HG03520 (cell line): ENCODE measurements around the gene VSTM4.
A peak's percentile ranks its signal among the peaks of the same experiment; 100 is the strongest.

ENCODE experiments used
- ATAC-seq: cut with Tn5 transposase; IDR thresholded peaks from one replicate; pipeline ENCODE4 v1.9.1; 2021; ENCODE audit warnings: mild to moderate bottlenecking, moderate library complexity; ENCODE audit not compliant: unreplicated experiment

VSTM4 gene

GRCh38 chr10:49115015-49115795, at the start of gene VSTM4:
Gene VSTM4 (minus strand): TSS chr10:49115522. CDS start chr10:49115485, 37 bp downstream.
- no peak for ATAC-seq

GRCh38 chr10:49164559-49165188, 49.4 kb upstream of the VSTM4 start:
- peak; percentile 71 for ATAC-seq

GRCh38 chr10:49163741-49164140, 48.4 kb upstream of the VSTM4 start:
- no peak for ATAC-seq

- no peak for ATAC-seq
Observed at GRCh38 chr10:49162761-49163310, 47.5 kb upstream of the VSTM4 start.

GRCh38 chr10:49162063-49162462, 46.7 kb upstream of the VSTM4 start:
- ATAC-seq: no peak

- no peak for ATAC-seq
Observed at GRCh38 chr10:49161411-49161997, 46.2 kb upstream of the VSTM4 start.

GRCh38 chr10:49160814-49161213, 45.5 kb upstream of the VSTM4 start:
- no peak for ATAC-seq

GRCh38 chr10:49160110-49160509, 44.8 kb upstream of the VSTM4 start:
- no peak for ATAC-seq

GRCh38 chr10:49158915-49159314, 43.6 kb upstream of the VSTM4 start:
- no peak for ATAC-seq

- ATAC-seq: no peak
Observed at GRCh38 chr10:49158404-49158803, 43.1 kb upstream of the VSTM4 start.

- no peak for ATAC-seq
Observed at GRCh38 chr10:49157229-49157628, 41.9 kb upstream of the VSTM4 start.

GRCh38 chr10:49154641-49155040, 39.3 kb upstream of the VSTM4 start:
- ATAC-seq: no peak

GRCh38 chr10:49153971-49154370, 38.6 kb upstream of the VSTM4 start:
- ATAC-seq: no peak

- ATAC-seq: no peak
Observed at GRCh38 chr10:49153115-49153514, 37.8 kb upstream of the VSTM4 start.

GRCh38 chr10:49152663-49153062, 37.3 kb upstream of the VSTM4 start:
- no peak for ATAC-seq

GRCh38 chr10:49152037-49152436, 36.7 kb upstream of the VSTM4 start:
- no peak for ATAC-seq

- no peak for ATAC-seq
Observed at GRCh38 chr10:49151481-49151880, 36.2 kb upstream of the VSTM4 start.

- no peak for ATAC-seq
Observed at GRCh38 chr10:49151025-49151445, 35.7 kb upstream of the VSTM4 start.

- no peak for ATAC-seq
Observed at GRCh38 chr10:49150426-49150825, 35.1 kb upstream of the VSTM4 start.

GRCh38 chr10:49149881-49150280, 34.6 kb upstream of the VSTM4 start:
- no peak for ATAC-seq

- ATAC-seq: no peak
Observed at GRCh38 chr10:49144058-49144720, 28.9 kb upstream of the VSTM4 start.
